AML-193 (cell line): Measurements from ENCODE around the gene MMEL1.

Experiments
- DNase-seq, 2 experiments: peaks; one replicate each; lab custom pipeline; 2025; lab: John Stamatoyannopoulos, UW

MMEL1 gene

GRCh38 chr1:2642560-2643413 is 10.0 kb upstream of the MMEL1 start:
- peak; percentile 72 to 80 for DNase-seq

GRCh38 chr1:2642131-2642559 is 9.3 kb upstream of the MMEL1 start:
- DNase-seq = no peak

- DNase-seq = no peak
These were observed 8.7 kb upstream of the MMEL1 start for GRCh38 chr1:2641381-2642130.

- DNase-seq = no peak
These were observed 7.8 kb upstream of the MMEL1 start for GRCh38 chr1:2640626-2641025.

- DNase-seq = no peak
These were observed 7.0 kb upstream of the MMEL1 start for GRCh38 chr1:2639607-2640521.

- DNase-seq = no peak
These were observed 6.4 kb upstream of the MMEL1 start for GRCh38 chr1:2639203-2639602.

GRCh38 chr1:2638466-2639115 is 5.8 kb upstream of the MMEL1 start:
- DNase-seq = no peak

GRCh38 chr1:2637442-2638145 is 4.8 kb upstream of the MMEL1 start:
- no peak for DNase-seq

GRCh38 chr1:2636733-2637132 is 3.9 kb upstream of the MMEL1 start:
- no peak for DNase-seq

GRCh38 chr1:2635361-2636010 is 2.7 kb upstream of the MMEL1 start:
- DNase-seq = no peak

GRCh38 chr1:2633936-2634491 is 1.2 kb upstream of the MMEL1 start:
- DNase-seq = no peak

GRCh38 chr1:2633366-2633935 is 635 bp upstream of the MMEL1 start:
- no peak for DNase-seq

- no peak for DNase-seq
These were observed 775 bp downstream of the MMEL1 start for GRCh38 chr1:2632051-2632430.

GRCh38 chr1:2631136-2632050 is 1.4 kb downstream of the MMEL1 start:
- DNase-seq = no peak

- DNase-seq = no peak
These were observed 2.2 kb downstream of the MMEL1 start for GRCh38 chr1:2630498-2631135.

GRCh38 chr1:2629627-2630497 is 3.0 kb downstream of the MMEL1 start:
- no peak for DNase-seq

- no peak for DNase-seq
These were observed 3.7 kb downstream of the MMEL1 start for GRCh38 chr1:2628933-2629626.
